ENCODE measurements around the gene AGBL4. TPM values are rescaled to one million over a fixed set of nuclear protein-coding genes. Genes with fewer than 3 reads are reported as not detected.

The AGBL4 gene
- total and polyA plus RNA-seq, 2 of the 4 experiments (the other 2 are of a cell fraction), result not detected

- H2AK9ac ChIP-seq (replicated peaks; ENCODE audit: low read depth, low read length, poor library complexity), result no peak overlapping the region
- H3K23ac ChIP-seq (ENCODE audit: low read depth, low read length), result no peak overlapping the region
- ATAC-seq (ENCODE audit: low read depth) (no peak), DNase-seq (no peak)
- no peak overlapping the region for H2AFZ ChIP-seq (replicated peaks; ENCODE audit: low read length, poor library complexity)
- BruUV-seq (replicated peaks), result no TSS peak
- no peak overlapping the region for H2BK15ac ChIP-seq (ENCODE audit: low read depth, low read length)
- no peak overlapping the region for H3K18ac ChIP-seq (ENCODE audit: low read depth, low read length)
- H2BK5ac ChIP-seq (ENCODE audit: low read depth, low read length, poor library complexity, severe bottlenecking), result no peak overlapping the region
- H3K27me3 ChIP-seq (ENCODE audit: control insufficient read depth, insufficient read depth, low read length), result no peaks in the 10 kb centered on the region
- H3K36me3 ChIP-seq (ENCODE audit: control insufficient read depth, insufficient read depth, low read length), result no peaks in the 10 kb centered on the region
- no peaks in the 10 kb centered on the region for H4K20me1 ChIP-seq (ENCODE audit: insufficient read depth, low read length)
- H2BK120ac ChIP-seq (ENCODE audit: low read depth, low read length), result no peak overlapping the region
- ChIA-PET POLR2A (ENCODE audit: unreplicated experiment) (no interaction called here), CTCF (no interaction called here)
- dilution Hi-C loops (cut with HindIII; ENCODE audit: low sequenced_read_pairs, unreplicated experiment), result no loop called here
- H3K4me2 ChIP-seq (ENCODE audit: low read depth, low read length), result no peak overlapping the region
- no peak overlapping the region for H3K27ac ChIP-seq (ENCODE audit: insufficient read depth, low read length)
- H2BK20ac ChIP-seq (ENCODE audit: low read depth, low read length), result no peak overlapping the region
- no peak overlapping the region for H2AK5ac ChIP-seq (ENCODE audit: low read depth, low read length)
- TF ChIP-seq RCOR1 (IDR thresholded peaks at IDR 0.05; ENCODE audit: insufficient replicate concordance, low read length) (no peak), CHD1 (IDR thresholded peaks at IDR 0.05; ENCODE audit: low read depth, low read length) (no peak), USF2 (IDR thresholded peaks at IDR 0.05; ENCODE audit: low read depth, low read length) (no peak), SMC3 (IDR thresholded peaks at IDR 0.05; ENCODE audit: low read depth, low read length) (no peak), POLR2A (IDR thresholded peaks at IDR 0.05; ENCODE audit: low read depth, low read length) (no peak), MXI1 (IDR thresholded peaks at IDR 0.05; ENCODE audit: borderline replicate concordance, low read depth, low read length) (no peak), CEBPB (IDR thresholded peaks at IDR 0.05; ENCODE audit: low read depth, low read length) (no peak), NFE2L2 (IDR thresholded peaks at IDR 0.05; ENCODE audit: low read depth, low read length) (no peak), RAD21 (IDR thresholded peaks at IDR 0.05; ENCODE audit: low read length) (no peak), FOS (IDR thresholded peaks at IDR 0.05; ENCODE audit: low read depth, low read length) (no peak), MAZ (IDR thresholded peaks at IDR 0.05; ENCODE audit: borderline replicate concordance, low read depth, low read length) (no peak), CTCF (conservative IDR thresholded peaks at IDR 0.05; ENCODE audit: low read depth, low read length) (no peak), RFX5 (IDR thresholded peaks at IDR 0.05; ENCODE audit: low read depth, low read length) (no peak), MAFK (IDR thresholded peaks at IDR 0.05; ENCODE audit: low read depth, low read length) (no peak), BHLHE40 (IDR thresholded peaks at IDR 0.05; ENCODE audit: low read depth, low read length) (no peak)
- TF ChIP-seq, protein P1, sequence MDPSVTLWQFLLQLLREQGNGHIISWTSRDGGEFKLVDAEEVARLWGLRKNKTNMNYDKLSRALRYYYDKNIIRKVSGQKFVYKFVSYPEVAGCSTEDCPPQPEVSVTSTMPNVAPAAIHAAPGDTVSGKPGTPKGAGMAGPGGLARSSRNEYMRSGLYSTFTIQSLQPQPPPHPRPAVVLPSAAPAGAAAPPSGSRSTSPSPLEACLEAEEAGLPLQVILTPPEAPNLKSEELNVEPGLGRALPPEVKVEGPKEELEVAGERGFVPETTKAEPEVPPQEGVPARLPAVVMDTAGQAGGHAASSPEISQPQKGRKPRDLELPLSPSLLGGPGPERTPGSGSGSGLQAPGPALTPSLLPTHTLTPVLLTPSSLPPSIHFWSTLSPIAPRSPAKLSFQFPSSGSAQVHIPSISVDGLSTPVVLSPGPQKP (IDR thresholded peaks at IDR 0.05; ENCODE audit: borderline replicate concordance, low read depth, low read length), result no peak
- no peak overlapping the region for H3K56ac ChIP-seq (ENCODE audit: extremely low read depth, insufficient read depth, low read length)
- H3K4me1 ChIP-seq (ENCODE audit: control insufficient read depth, insufficient read depth, low read length), result no peaks in the 10 kb centered on the region
- H4K5ac ChIP-seq (ENCODE audit: low read depth, low read length), result no peak overlapping the region
- no peak overlapping the region for H3K4me3 ChIP-seq (ENCODE audit: insufficient read depth, low read depth, low read length)
- in situ Hi-C loops (cut with MboI; ENCODE audit: low sequenced_read_pairs), result no loop called here
- H3K9me3 ChIP-seq (ENCODE audit: control insufficient read depth, insufficient read depth, low read length), result no peaks in the 10 kb centered on the region
- no peak overlapping the region for H3K9ac ChIP-seq (ENCODE audit: low read depth, low read length)
- no peak overlapping the region for H4K91ac ChIP-seq (ENCODE audit: insufficient read depth, low read depth, low read length)
- no peaks in the 10 kb centered on the region for H3K79me1 ChIP-seq (ENCODE audit: low read depth in 1 of 2, low read length in 2 of 2)
- intact Hi-C loops (cut with micrococcal nuclease), result no loop called here
- no peak overlapping the region for H3K4ac ChIP-seq (ENCODE audit: low read depth, low read length)
- no CpG with 5 or more reads among the region's 2 CpGs for WGBS, 2 experiments (ENCODE audit: extremely low coverage in 2 of 2, insufficient read length in 1 of 2)
- H3K14ac ChIP-seq (replicated peaks; ENCODE audit: low read depth, low read length), result no peak overlapping the region
- H4K8ac ChIP-seq (ENCODE audit: low read depth in 2 of 2, low read length in 2 of 2), result no peak overlapping the region
- no peaks in the 10 kb centered on the region for H3K9me1 ChIP-seq (ENCODE audit: insufficient read depth, low read length)
Observed at GRCh38 chr1:48616710-48617109, 1407.0 kb downstream of the AGBL4 start.
